Measurements from ENCODE around the gene SLC15A4.

DNA sequence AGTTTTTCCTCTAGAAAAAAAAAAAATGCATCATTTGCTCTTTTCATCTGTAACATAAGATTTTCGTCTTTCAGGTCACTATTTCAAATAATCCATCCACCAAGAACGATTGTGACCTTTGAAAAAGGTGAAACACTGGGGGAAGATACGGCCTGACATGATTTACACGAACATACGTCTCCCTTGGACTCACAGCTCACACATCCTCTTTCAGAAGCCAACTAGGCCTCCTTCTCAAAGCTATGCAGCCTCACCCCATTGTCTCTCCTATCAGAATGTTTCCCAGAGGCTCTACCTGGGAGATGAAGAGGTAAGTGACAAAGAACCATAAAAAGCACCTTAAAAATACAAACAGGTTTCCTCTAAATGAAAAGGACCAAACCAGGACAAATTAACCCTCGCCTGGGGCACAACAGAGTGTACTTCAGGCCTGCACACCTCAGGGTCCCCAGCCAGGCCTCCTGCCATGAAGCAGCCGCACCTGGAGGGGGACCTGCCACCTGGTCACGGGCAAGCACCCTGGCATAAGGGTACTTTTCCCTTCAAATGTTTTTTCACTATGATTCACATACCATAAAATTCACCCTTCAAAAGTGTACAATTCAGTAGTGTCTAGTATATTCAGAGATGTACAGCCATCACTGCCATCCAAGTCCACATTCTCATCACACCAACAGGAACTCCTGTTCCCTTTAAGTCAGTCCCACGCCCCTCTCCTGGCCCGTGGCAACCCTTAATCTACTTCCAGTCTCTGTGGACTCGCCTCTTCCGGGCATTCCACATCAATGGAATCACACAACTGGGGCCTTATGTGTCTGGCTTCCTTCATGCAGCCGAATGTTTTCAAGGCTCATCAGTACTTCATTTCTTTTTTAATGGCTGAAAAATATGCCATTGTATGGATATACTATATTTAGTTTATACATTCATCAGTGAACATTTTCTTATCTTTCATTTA is 5.4 kb downstream of the SLC15A4 start:
- TF ChIP-seq, protein P1, sequence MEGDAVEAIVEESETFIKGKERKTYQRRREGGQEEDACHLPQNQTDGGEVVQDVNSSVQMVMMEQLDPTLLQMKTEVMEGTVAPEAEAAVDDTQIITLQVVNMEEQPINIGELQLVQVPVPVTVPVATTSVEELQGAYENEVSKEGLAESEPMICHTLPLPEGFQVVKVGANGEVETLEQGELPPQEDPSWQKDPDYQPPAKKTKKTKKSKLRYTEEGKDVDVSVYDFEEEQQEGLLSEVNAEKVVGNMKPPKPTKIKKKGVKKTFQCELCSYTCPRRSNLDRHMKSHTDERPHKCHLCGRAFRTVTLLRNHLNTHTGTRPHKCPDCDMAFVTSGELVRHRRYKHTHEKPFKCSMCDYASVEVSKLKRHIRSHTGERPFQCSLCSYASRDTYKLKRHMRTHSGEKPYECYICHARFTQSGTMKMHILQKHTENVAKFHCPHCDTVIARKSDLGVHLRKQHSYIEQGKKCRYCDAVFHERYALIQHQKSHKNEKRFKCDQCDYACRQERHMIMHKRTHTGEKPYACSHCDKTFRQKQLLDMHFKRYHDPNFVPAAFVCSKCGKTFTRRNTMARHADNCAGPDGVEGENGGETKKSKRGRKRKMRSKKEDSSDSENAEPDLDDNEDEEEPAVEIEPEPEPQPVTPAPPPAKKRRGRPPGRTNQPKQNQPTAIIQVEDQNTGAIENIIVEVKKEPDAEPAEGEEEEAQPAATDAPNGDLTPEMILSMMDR (conservative IDR thresholded peaks at IDR 0.05 in 1 of 2, IDR thresholded peaks at IDR 0.05 in 1 of 2; ENCODE audit: extremely low read depth in 1 of 2, insufficient read depth in 1 of 2, low read depth in 1 of 2, low read length in 2 of 2), result no peak
- TF ChIP-seq EZH2 (IDR thresholded peaks at IDR 0.05; ENCODE audit: borderline replicate concordance, low read length), result no peak

Measured in mammary epithelial cell (primary cell).